Measurements from ENCODE around the gene GEMIN4. TPM values are rescaled to one million over a fixed set of nuclear protein-coding genes. Genes with fewer than 3 reads are reported as not detected.

GEMIN4 gene
- total and polyA plus RNA-seq, 4 donors, result 2.8 to 7.0 (median 5.9) TPM

GRCh38 chr17:740240-741017, 11.6 kb downstream of the GEMIN4 start:
- WGBS, result 87% methylated on average over 18 of the region's 18 CpGs
- no peak overlapping the region for H3K27ac ChIP-seq (ENCODE audit: low read depth in 1 of 2, low read length in 2 of 2)
- peaks cover 3 to 20% (median 11%) of the 10 kb centered on the region in 4 donors for H3K36me3 ChIP-seq (ENCODE audit: control insufficient read depth in 4 of 4, insufficient read depth in 3 of 4, low read depth in 1 of 4, low read length in 3 of 4)
- no peak for DNase-seq (ENCODE audit: low spot score)
- TF ChIP-seq NR2F2 (IDR thresholded peaks at IDR 0.05) (no peak), CTCF (IDR thresholded peaks at IDR 0.05; ENCODE audit: low read depth, low read length, missing input control) (no peak), FOXA2 (IDR thresholded peaks at IDR 0.05) (no peak), MAX (IDR thresholded peaks at IDR 0.05) (no peak), TAF1 (conservative IDR thresholded peaks at IDR 0.05) (no peak), SP1 (IDR thresholded peaks at IDR 0.05) (no peak), EGR1 (IDR thresholded peaks at IDR 0.05; ENCODE audit: low read depth in 2 of 2) (no peak), REST (IDR thresholded peaks at IDR 0.05) (no peak), HNF4G (IDR thresholded peaks at IDR 0.05) (no peak), FOXA1 (IDR thresholded peaks at IDR 0.05) (no peak), JUND (IDR thresholded peaks at IDR 0.05) (no peak), HNF4A (conservative IDR thresholded peaks at IDR 0.05) (no peak), GABPA (IDR thresholded peaks at IDR 0.05 in 1 of 2, conservative IDR thresholded peaks at IDR 0.05 in 1 of 2) (no peak), RAD21 (IDR thresholded peaks at IDR 0.05) (no peak), YY1 (IDR thresholded peaks at IDR 0.05) (no peak), ZBTB33 (IDR thresholded peaks at IDR 0.05) (no peak)
- no peaks in the 10 kb centered on the region for H3K27me3 ChIP-seq (ENCODE audit: control insufficient read depth in 4 of 4, insufficient read depth in 4 of 4, low read length in 3 of 4)
- no peak overlapping the region for H3K9ac ChIP-seq (ENCODE audit: low read depth in 1 of 2, low read length in 2 of 2)
- H3K9me3 ChIP-seq (ENCODE audit: control insufficient read depth in 4 of 4, low read length in 3 of 4), result no peaks in the 10 kb centered on the region
- no peaks in the 10 kb centered on the region for H3K4me1 ChIP-seq (ENCODE audit: control insufficient read depth in 4 of 4, insufficient read depth in 4 of 4, low read length in 3 of 4)
- H3K4me3 ChIP-seq (ENCODE audit: low read depth in 1 of 3, low read length in 3 of 3), result no peak overlapping the region
